ENCODE results near the gene CD96. TPM values are rescaled to one million over a fixed set of nuclear protein-coding genes. Genes with fewer than 3 reads are reported as not detected.

The CD96 gene
- total RNA-seq, 4 donors from 2014 or later = 3.8 to 5.0 (median 4.2) TPM

DNA sequence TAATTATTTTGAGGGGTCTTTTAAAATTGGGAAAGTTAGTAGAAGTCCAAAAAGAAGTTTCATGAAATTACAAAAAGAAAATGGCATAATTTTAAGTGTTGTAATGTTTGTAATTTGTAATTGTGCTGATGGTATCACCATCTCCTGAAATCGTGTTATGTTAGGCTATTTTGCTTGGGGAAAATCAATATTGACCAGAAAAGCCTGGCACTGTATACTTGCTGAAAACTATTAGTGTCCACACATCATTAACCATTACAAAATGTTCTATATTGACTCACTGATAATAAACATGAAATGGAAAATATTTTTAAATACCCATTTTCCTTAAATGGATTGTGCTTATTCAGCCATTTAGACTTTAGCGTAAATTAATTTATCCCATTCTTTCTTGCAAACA is 93.4 kb downstream of the CD96 start:
- TF ChIP-seq, protein P1, sequence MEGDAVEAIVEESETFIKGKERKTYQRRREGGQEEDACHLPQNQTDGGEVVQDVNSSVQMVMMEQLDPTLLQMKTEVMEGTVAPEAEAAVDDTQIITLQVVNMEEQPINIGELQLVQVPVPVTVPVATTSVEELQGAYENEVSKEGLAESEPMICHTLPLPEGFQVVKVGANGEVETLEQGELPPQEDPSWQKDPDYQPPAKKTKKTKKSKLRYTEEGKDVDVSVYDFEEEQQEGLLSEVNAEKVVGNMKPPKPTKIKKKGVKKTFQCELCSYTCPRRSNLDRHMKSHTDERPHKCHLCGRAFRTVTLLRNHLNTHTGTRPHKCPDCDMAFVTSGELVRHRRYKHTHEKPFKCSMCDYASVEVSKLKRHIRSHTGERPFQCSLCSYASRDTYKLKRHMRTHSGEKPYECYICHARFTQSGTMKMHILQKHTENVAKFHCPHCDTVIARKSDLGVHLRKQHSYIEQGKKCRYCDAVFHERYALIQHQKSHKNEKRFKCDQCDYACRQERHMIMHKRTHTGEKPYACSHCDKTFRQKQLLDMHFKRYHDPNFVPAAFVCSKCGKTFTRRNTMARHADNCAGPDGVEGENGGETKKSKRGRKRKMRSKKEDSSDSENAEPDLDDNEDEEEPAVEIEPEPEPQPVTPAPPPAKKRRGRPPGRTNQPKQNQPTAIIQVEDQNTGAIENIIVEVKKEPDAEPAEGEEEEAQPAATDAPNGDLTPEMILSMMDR (IDR thresholded peaks at IDR 0.05) = no peak
- DNase-seq (ENCODE audit: low spot score) (no peak), ATAC-seq (ENCODE audit: low FRiP score) (no peak)

DNA sequence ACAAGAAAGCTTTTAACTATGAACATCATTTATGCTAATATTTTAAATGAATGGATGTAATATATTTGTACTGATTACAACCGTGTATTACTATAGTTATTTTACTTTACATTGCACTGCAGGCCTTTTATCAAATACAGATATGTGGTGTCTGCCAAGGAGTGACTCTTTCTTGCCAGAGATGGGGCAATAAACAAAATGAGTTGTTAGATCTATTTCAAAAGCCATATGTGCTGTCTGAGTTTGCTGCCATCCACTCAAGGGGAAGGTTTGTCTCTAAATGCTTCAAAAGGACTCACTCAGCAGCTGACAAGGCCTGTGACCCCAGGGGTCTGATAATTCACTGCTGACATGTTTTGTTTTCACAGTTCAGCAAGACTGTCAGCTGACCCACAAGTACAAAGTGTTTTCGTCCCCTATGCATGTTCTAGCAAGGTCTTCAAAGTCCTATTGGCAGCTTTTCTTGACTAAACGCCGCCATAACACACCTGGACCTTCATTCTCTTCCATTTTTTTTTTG is 94.4 kb downstream of the CD96 start:
- ATAC-seq (ENCODE audit: low FRiP score) (no peak), DNase-seq (ENCODE audit: low spot score) (no peak)
- TF ChIP-seq, protein P1 (IDR thresholded peaks at IDR 0.05) = no peak

DNA sequence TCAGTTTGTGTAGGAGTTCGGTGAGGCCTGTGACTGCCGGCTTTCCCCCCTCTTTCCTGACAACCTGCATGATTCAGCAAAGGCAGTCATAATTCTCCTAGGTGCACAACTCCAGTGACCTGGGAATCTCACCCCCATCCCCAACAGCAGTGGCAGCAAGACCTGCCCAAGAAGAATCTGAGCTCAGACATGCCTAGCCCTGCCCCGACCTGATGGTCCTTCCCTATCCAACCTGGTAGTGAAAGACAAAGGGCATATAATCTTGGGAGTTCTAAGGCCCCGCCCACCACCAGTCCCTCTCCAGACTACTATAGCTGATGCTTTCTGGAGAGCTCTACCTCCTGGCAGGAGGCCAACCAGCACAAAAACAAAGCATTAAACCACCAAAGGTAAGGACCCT is 97.3 kb downstream of the CD96 start:
- DNase-seq (ENCODE audit: low spot score) (no peak), ATAC-seq (ENCODE audit: low FRiP score) (no peak)
- TF ChIP-seq, protein P1 (IDR thresholded peaks at IDR 0.05) = no peak

- TF ChIP-seq, protein P1 (IDR thresholded peaks at IDR 0.05) = no peak
- ATAC-seq (ENCODE audit: low FRiP score) = no peak
- no peak for DNase-seq (ENCODE audit: low spot score)
These were observed 107.1 kb downstream of the CD96 start for GRCh38 chr3:111648991-111649579.

DNA sequence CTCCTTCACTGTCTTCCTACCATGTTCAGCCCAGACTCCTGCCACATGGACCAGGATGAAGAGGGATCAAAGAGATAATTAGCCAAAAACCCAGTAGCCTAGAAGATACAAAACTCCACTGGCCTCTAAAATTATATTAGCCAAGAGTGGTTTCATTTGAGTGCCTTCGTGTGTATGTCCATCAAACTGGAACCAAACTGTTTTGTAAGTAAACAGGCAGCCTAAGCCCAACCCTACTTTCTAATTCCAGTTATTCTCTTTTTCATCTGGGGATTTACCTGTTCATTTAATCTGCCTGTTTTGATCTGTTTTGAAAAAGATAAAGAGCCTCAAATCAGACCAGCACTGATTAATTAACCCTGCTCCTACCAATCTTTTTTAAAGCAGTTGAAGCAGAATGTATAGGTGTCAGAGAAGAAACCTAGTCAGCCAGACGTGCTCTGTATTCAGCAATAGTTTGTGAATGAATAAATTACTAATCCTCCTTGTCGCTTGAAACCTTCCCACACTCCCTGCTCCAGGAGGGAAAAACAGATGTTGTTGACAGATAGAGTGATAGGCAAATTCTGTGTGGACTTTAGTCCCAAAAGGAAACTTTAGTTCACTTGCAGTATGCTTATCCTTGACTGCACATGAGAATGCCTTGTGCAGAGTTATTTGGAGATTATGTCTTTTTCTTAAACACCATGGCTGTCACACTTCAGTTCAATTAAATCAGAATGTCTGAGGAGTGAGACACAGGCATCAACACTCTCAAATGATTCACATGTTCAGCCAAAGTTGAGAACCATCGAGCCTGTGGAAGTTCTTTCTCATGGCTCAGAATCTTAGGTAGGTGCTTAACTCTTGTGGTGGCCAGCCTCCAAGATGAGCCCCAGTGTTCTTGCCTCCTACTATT is 108.6 kb downstream of the CD96 start:
- TF ChIP-seq, protein P1 (IDR thresholded peaks at IDR 0.05) = no peak
- no peak for ATAC-seq (ENCODE audit: low FRiP score)
- DNase-seq (ENCODE audit: low spot score) = no peak

DNA sequence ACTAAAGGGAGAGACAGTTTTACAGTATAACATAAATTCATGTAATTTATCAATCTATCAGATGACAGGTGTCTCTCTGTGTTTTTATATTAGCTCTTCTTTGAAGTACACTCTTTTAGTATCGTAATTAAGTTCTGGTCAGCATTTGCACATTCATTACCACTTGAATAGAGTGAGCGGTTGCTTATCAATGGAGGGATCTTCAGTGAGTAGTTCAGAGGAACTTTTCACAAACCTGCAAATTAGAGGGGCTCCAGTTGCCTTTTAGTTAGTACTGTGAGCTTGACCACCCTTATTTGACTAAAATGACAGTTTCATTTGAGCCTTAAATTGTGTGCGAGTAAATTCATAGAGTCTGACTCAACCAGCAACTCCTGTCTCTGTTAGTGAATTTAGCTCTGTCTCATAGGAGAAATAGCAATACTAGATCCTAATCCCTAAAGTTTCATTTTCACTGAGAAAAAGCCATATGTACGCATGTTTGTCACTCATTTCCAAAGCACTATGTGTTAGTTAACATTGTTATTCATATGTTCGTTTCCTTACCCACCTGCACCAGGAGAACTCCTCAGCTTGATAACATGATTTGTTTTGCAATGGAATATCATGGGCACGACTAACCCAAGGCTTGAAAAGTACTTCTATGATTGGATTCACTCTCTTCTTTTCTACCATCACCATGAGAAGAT is 110.6 kb downstream of the CD96 start:
- DNase-seq (ENCODE audit: low spot score) = no peak

More for the DNA sequence above, 110.6 kb downstream of the CD96 start:
- no peak for ATAC-seq (ENCODE audit: low FRiP score)
- TF ChIP-seq, protein P1 (IDR thresholded peaks at IDR 0.05) = no peak
